Body of pancreas (tissue), 4 donors: ENCODE data around the gene DCHS2.

ENCODE experiments used
- CTCF ChIP-seq, 7 experiments: fragments of 450-650 bp in 4 of 7; fragments of 200-600 bp in 3 of 7; sonication (generic) in 3 of 7; IDR thresholded peaks; one replicate each; pipeline ENCODE4 v1.5.1; 2016 to 2019; ENCODE audit warnings: antibody characterized with exemption in 7 of 7
- POLR2A ChIP-seq, 3 donors: fragments of 450-650 bp; IDR thresholded peaks; one replicate each; pipeline ENCODE4 v1.6.1; 2016; ENCODE audit warnings: antibody characterized with exemption in 3 of 3, mild to moderate bottlenecking in 2 of 3

- TF ChIP-seq CTCF (IDR thresholded peaks at IDR 0.05) (no peak), POLR2A (IDR thresholded peaks at IDR 0.05) (no peak)
Observed at GRCh38 chr4:154376486-154376885, 115.1 kb downstream of the DCHS2 start.
